Stimulated activated CD4-positive, alpha-beta T cell treated with anti-CD3 and anti-CD28 coated beads, Interleukin-4, amount 100 ng/mL, for 4 hours (primary cell): Measurements from ENCODE around the gene GSTT4.
"Not testable (repeated sequence)": the region's sequence is repeated elsewhere in the genome, so short reads cannot be mapped to it uniquely, and the experiment has no call there.

Source experiments
- DNase-seq, 2 experiments: peaks; one replicate each; pipeline ENCODE4 v3.0.0-alpha.2; 2020

The GSTT4 gene

DNA sequence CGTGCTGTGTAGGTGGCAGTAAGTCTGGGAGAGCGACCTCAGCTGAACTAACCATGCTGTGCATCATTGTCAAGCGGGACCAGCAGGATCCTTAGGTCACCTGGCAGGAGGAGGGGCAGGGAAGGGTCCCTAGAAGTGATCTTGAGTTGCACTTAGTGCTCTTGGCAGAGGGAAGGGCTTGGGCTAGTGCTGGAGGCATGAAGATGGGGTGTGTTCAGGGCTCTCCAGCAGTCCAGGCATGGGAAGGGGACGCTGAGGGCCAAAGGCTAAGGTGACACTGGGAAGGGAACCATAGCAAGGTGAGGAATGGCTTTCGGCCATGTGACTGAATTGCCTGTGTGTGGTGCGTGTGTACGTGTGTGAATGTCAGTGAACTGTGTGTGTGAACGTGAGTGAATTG, 19.2 kb downstream of the GSTT4 start:
- not testable (repeated sequence) for DNase-seq

DNA sequence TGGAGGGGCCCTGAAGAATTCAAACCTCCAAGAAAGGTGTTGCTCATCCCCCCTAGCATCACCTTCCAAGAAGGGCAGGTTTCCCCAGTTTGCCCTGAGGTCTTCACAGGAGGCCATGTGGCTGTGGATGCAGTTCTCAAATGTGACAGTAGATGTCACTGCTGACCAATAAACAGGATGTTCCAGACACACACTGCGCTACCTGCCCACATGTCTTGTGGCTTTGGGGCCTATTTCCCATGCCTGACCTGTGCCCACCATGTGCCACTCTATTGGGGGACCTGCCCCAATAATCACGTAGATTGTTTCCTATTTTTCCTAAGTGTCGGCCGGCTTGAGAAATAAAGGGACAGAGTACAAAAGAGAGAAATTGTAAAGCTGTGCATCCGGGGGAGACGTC, 20.8 kb downstream of the GSTT4 start:
- DNase-seq = peak in 1 of 2 experiments; percentile 18

DNA sequence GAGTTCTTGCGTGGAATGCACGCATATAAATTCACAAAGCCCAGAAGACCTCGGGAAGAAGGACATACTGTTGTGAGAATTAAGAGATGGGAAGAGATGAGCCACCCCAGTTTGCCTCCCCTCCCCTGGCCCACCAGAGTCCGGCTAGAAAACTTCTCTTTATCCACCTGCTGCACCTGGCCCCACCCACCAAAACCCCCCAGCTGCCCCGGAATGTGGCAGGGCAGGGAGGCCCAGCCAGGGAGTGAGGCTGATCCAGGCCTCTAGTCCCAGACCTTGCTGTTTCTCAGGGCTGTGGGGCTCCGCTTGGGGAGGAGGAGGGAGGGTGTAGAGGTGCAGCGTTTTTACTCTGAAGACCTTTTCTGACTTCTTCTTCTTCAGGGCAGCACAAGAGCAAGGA, 24.7 kb downstream of the GSTT4 start:
- not testable (repeated sequence) for DNase-seq

DNA sequence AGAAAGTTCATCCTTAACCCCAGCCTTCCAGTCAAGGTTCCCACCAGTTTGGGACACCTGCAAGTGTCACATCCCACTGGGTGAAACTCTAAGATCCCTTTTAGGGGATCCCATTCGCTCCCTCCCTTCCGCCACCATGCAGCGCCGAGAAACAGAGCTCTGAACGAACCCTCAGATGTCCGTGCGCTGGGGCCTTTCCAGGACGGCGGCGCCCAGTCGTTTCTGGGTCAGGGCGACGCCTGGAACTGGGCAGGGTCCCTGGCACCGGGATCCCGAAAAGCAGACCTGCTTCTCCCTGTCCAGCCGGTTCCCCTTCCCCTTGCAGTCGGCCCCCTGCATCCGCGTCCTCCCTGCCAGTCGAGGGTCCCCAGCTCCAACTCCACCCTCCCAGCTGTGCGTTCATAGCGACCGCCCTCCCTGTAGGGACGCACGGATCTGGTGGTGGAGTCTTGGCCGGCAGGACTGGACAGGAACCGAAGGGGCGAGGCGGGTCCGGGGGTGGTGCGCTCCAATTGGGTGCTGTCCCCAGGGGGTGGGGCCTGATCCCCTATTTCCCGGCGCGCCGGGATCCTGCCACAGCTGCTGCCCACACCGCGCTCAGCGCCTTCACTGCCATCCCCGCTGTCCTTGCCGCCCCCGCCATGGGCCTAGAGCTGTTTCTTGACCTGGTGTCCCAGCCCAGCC, 25.6 kb downstream of the GSTT4 start, which contains the start of gene GSTT2:
Gene GSTT2, plus strand, starts transcription at position 578 of the 684 bp plus-strand sequence.
- not testable (repeated sequence) for DNase-seq

DNA sequence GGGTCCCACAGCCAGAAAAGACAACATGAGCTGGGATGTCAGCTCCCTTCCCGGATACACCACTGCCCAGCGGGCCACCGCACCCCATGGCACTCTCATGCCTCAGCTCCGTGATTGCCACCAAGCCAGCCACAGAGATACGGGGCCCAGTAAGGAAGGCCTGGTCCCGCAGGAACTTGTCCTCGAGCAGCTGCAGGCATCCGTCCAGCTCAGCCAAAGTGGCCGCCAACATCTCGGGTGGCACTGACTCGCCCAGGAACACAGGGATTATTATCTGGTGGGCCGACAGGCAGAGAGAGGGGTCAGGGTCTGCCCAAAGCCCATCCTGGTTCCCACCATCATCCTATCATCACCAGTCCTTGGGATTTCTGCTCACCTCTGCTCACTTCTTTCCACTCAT, 27.9 kb downstream of the GSTT4 start:
- not testable (repeated sequence) for DNase-seq

DNA sequence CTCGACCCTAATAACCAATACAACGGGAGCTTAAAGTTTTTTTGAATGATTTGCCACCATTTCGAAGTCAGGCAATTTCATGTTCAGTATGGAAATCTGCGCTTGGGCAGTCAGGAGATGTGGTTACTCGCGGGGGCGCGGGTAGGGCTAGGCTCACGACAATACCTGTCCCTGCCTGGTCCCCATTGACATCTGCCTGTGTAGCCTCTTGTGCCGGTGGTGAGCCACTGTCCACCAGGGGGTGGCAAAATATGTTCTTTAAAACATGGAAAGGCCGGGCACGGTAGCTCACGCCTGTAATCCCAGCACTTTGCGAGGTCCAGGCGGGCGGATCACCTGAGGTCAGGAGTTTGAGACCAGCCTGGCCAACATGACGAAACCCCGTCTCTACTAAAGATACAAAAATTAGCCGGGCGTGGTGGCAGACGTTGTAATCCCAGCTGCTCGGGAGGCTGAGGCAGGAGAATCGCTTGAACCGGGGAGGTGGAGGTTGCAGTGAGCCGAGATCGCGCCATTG, 30.4 kb downstream of the GSTT4 start:
- not testable (repeated sequence) for DNase-seq

DNA sequence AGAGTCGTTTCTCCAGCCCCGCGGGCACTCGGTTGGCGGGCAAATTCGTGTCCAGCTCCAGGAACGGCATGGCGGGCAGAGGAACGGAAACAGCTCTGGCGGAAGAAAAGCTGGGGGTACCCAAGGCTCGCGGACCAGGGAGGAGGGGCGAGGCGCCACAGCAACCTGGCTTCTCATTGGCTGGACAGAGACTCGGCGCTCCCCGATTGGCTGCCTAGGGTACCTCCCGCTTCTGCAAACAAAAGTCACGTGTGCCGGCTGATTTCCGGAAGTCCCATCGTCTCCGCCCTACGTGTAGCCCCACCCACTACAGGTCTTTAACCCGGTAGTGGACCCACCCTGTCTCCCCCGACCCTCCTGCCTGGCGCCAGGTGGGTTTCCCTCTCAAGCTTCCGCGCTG, 30.9 kb downstream of the GSTT4 start, which contains the start of gene DDT:
Gene DDT, minus strand, starts transcription at position 97 of the 400 bp plus-strand sequence. Its CDS starts 27 bp downstream, at position 70.
- DNase-seq = not testable (repeated sequence)

DNA sequence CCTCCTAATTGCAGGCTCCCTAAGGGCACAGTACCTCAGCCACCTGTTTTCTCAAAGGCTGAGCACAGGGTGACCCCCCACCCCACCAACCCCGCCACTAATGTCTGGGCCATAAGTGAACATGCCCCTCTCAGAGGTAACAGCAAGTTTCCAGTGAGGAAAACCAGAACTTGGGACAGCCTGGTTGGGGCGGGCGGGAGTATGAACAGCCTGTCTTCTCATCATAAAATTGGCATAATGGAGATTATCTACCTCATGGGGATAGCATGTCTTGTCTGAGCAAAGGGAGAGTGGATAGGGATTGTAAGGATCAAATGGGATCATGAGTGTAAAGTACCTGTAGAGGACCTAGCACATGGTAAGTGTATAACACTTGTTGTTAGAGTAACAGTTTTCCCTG, 33.3 kb downstream of the GSTT4 start:
- DNase-seq = not testable (repeated sequence)

DNA sequence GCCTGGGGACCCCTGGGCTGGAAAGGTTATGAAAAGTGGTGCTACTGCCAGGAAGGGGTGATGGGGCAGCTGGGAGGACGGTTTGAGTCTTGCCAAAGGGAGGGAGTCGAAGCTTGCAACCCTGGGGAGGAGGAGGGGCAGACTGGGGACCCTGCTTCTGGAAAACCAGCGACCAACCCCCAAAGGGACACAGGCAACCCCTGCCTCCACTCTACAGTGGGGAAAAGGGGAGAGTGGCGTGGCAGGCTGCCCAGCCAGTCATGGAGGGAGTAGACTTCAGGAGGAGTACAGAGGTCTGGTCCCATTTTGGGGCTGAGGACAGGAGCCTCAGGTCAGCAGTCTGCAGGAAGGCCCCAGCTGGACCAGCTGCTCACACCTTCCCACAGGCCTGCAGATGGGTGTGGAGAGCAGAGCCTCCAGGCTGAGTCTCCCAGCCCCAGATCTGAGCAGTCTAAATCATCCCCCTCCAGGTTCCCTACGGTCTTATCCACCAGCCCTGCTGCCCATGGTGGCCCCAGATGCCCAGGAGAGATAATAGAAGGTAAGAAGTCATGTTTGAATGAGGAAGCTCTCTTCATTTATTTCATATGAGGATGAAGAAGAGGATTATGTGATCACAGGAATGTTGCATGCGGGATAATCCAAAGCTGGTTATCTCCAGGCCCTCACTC, 34.3 kb downstream of the GSTT4 start:
- no peak for DNase-seq

DNA sequence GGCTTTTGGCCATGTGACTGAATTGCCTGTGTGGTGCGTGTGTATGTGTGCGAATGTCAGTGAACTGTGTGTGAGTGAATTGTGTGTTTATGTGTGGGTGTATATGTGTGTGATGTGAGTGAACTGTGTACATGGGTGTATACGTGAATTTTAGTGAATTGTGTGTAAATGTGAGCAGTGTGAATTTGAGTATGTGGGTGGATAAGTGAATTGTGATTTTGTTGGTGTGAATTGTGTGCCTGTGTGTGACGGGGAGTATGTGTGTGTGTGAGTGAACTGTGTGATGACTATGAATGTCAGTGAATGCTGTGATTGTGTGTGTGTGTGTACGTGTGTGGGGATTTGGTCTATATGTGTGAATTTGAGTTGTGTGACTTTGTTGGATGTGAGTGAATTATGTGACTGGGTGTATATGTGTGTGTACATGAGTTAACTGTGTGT, 35.0 kb downstream of the GSTT4 start:
- no peak for DNase-seq

DNA sequence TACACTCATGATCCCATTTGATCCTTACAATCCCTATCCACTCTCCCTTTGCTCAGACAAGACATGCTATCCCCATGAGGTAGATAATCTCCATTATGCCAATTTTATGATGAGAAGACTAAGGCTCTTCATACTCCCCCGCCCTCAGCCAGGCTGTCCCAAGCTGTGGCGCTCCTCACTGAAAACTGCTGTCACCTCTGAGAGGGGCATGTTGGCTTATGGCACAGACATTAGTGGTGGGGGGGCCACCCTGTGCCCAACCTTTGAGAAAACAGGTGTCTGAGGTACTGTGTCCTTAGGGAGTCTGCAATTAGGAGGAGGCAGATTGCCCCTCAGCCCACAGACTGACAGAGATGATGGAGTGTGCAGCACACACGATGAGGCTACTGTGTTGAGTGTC, 36.2 kb downstream of the GSTT4 start:
- no peak for DNase-seq

DNA sequence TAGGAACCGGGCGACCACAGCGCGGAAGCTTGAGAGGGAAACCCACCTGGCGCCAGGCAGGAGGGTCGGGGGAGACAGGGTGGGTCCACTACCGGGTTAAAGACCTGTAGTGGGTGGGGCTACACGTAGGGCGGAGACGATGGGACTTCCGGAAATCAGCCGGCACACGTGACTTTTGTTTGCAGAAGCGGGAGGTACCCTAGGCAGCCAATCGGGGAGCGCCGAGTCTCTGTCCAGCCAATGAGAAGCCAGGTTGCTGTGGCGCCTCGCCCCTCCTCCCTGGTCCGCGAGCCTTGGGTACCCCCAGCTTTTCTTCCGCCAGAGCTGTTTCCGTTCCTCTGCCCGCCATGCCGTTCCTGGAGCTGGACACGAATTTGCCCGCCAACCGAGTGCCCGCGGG, 38.7 kb downstream of the GSTT4 start, which contains the start of gene DDTL:
Gene DDTL, plus strand, starts transcription at position 321 of the 400 bp plus-strand sequence. Its CDS starts 27 bp downstream, at position 348.
- DNase-seq = not testable (repeated sequence)

DNA sequence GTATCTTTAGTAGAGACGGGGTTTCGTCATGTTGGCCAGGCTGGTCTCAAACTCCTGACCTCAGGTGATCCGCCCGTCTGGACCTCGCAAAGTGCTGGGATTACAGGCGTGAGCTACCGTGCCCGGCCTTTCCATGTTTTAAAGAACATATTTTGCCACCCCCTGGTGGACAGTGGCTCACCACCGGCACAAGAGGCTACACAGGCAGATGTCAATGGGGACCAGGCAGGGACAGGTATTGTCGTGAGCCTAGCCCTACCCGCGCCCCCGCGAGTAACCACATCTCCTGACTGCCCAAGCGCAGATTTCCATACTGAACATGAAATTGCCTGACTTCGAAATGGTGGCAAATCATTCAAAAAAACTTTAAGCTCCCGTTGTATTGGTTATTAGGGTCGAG, 39.2 kb downstream of the GSTT4 start:
- DNase-seq = not testable (repeated sequence)

DNA sequence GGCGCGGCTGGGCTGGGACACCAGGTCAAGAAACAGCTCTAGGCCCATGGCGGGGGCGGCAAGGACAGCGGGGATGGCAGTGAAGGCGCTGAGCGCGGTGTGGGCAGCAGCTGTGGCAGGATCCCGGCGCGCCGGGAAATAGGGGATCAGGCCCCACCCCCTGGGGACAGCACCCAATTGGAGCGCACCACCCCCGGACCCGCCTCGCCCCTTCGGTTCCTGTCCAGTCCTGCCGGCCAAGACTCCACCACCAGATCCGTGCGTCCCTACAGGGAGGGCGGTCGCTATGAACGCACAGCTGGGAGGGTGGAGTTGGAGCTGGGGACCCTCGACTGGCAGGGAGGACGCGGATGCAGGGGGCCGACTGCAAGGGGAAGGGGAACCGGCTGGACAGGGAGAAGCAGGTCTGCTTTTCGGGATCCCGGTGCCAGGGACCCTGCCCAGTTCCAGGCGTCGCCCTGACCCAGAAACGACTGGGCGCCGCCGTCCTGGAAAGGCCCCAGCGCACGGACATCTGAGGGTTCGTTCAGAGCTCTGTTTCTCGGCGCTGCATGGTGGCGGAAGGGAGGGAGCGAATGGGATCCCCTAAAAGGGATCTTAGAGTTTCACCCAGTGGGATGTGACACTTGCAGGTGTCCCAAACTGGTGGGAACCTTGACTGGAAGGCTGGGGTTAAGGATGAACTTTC, 44.0 kb downstream of the GSTT4 start, which contains the start of gene GSTT2B:
Gene GSTT2B, minus strand, starts transcription at position 112 of the 688 bp plus-strand sequence. Its CDS starts 64 bp downstream, at position 48.
- DNase-seq = not testable (repeated sequence)

DNA sequence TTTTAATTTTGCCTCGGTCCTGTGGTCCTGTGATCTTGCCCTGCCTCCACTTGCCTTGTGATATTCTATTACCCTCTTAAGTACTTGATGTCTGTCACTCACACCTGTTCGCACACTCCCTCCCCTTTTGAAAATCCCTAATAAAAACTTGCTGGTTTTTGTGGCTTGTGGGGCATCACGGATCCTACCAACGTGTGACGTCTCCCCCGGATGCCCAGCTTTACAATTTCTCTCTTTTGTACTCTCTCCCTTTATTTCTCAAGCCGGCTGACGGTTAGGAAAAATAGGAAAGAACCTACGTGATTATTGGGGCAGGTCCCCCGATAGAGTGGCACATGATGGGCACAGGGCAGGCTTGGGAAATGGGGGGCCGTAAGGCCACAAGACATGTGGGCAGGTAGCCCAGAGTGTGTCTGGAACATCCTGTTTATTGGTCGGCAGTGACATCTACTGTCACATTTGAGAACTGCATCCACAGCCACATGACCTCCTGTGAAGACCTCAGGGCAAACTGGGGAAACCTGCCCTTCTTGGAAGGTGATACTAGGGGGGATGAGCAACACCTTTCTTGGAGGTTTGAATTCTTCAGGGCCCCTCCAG, 48.9 kb downstream of the GSTT4 start:
- peak; percentile 73 to 74 for DNase-seq

DNA sequence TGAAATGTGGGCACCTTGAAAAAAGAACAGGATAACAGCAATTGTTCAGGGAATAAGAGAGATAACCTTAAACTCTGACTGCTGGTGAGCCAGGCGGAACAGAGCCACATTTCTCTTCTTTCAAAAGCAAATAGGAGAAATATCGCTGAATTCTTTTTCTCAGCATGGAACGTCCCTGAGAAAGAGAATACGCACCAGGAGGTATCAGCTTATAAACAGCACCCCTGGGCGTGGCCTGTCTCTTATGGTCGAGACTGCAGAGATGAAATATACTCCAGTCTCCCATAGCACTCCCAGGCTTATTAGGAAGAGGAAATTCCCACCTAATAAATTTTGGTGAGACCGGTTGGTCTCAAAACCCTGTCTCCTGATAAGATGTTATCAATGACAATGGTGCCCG, 49.4 kb downstream of the GSTT4 start:
- not testable (repeated sequence) for DNase-seq

DNA sequence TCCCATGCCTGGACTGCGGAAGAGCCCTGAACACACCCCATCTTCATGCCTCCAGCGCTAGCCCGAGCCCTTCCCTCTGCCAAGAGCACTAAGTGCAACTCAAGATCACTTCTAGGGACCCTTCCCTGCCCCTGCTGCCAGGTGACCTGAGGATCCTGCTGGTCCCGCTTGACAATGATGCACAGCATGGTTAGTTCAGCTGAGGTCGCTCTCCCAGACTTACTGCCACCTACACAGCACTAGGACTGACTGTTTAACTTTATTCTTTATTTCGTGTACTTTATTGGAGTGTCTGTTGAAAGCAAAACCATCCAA, 50.3 kb downstream of the GSTT4 start:
- DNase-seq = not testable (repeated sequence)

DNA sequence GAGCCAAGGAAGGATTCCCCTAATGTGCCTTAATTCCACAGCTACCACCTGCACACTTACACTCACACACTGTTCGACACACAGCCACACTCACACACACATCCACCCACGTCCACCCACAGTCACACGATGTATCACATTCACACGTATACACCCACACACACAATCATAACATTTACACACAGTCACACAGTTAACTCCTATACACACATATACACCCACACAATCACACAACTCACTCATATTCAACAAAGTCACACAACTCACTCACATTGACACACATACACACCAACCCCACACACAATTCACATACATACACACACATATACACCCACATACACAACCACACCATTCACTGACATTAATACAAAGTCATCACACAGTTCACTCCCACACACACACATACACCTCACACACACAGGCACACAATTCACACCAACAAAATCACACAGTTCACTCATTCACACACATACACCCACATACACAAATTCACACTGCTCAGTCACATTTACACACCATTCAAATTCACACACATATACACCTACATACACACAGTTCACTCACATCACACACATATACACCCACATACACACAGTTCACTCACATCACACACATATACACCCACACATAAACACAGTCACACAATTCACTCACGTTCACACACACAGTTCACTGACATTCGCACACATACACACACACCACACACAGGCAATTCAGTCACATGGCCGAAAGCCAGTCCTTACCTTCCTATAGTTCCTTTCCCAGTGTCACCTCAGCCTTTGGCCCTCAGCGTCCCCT, 50.9 kb downstream of the GSTT4 start:
- DNase-seq = not testable (repeated sequence)

DNA sequence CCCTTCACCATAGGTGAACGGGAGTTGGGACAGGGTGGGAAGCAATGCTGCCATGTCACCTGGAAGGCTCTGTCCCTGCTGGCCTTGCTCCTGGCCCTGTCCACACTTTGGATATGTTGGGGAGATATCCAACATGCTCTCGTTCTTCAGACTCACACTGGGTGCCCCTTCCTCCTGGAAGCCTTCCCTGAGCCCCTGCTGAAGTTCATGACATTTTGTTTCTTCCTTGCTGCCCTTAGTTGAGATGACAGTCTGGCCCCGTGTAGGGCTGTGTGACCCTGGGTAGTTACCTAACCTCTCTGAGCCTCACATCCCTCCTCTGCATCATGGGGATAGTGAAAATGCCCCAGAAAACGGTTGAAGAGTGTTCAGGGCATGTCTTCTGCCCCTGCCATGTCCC, 51.8 kb downstream of the GSTT4 start:
- DNase-seq = not testable (repeated sequence)

DNA sequence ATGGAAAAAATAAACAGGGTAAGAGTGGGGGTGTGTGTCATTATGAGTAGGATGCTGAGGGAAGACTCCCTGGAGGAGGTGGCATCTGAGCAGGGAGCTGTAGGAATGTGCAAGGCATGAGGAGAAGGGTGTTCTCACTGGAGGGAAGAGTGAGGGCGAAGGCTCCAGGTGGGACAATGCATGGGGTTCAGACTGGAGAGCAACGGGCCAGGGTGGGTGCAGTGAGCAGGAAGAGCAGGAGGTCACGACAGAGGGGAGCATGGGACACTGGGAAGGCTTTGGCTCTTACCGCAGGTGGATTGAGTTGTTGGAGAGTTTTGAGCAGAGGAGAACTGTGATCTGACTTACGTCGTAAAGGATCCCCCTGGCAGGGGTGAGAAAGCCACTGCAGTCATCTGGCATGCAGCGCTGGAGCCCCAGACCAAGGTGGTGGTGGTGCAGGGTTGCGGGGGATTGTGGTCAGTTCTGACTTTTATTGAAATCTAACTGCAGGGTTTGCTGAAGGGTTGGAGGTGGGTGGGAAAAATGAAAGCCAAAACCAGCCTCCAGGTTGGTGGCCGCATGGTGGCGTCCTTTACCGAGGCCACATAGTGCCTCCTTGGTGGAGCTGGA, 52.4 kb downstream of the GSTT4 start:
- DNase-seq = not testable (repeated sequence)

DNA sequence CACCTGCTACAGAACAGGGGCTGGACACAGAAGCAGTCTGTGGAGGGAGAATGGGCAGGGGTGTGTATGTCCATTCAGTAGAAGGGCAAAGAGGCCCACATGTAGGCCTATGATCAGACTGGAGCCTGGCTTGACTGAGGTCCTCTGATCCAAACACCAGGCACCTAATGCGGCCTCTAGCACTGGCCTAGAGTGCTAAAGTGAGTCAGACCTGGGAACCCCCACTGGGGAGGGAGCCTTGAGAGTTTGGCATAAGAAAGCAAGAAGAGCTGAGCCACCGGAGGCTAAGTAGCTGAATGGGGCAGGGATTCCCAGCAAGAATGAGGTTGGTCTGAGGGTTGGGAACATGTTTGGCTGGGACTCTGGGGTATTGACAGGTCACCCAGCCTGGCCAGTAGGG, 53.9 kb downstream of the GSTT4 start:
- not testable (repeated sequence) for DNase-seq
